GM12878 (cell line): ENCODE data around the gene NUDCD3. TPM values are rescaled to one million over a fixed set of nuclear protein-coding genes. Genes with fewer than 3 reads are reported as not detected.

Experiments
- EGR1 ChIP-seq, 2 experiments: IDR thresholded peaks; 1 replicate in 1 of 2; 2 replicates in 1 of 2; pipeline ENCODE4 v1.6.1; 2011 to 2012; ENCODE audit warnings: low read depth in 2 of 2, low read length in 2 of 2, borderline replicate concordance in 1 of 2, mild to moderate bottlenecking in 1 of 2, moderate library complexity in 1 of 2
- RAD21 ChIP-seq: IDR thresholded peaks from 2 replicates; pipeline ENCODE4 v1.6.1; 2011; ENCODE audit warnings: mild to moderate bottlenecking, low read depth, low read length, moderate library complexity; ENCODE audit not compliant: insufficient read depth
- SIN3A ChIP-seq: IDR thresholded peaks from 2 replicates; pipeline ENCODE4 v1.6.1; 2012; ENCODE audit warnings: low read depth, low read length, improper control_type of control experiment
- SMAD1 ChIP-seq: fragments of 450-650 bp; IDR thresholded peaks from 2 replicates; pipeline ENCODE4 v1.6.1; 2018; ENCODE audit warnings: mild to moderate bottlenecking, low read depth; ENCODE audit not compliant: partially characterized antibody
- STAT3 ChIP-seq: IDR thresholded peaks from 2 replicates; pipeline ENCODE4 v1.6.1; 2011; ENCODE audit warnings: low read depth, low read length, improper control_type of control experiment
- SUPT20H ChIP-seq: IDR thresholded peaks from 2 replicates; pipeline ENCODE4 v1.6.1; 2011; ENCODE audit warnings: low read depth, mild to moderate bottlenecking, low read length, moderate library complexity, borderline replicate concordance; ENCODE audit not compliant: control insufficient read depth
- YY1 ChIP-seq: IDR thresholded peaks from 2 replicates; pipeline ENCODE4 v1.6.1; 2011; ENCODE audit warnings: low read depth, mild to moderate bottlenecking, low read length
- ZNF207 ChIP-seq: fragments of 450-650 bp; IDR thresholded peaks from 2 replicates; pipeline ENCODE4 v1.6.1; 2014; ENCODE audit warnings: antibody characterized with exemption, mild to moderate bottlenecking, borderline replicate concordance
- polyA plus RNA-seq, 11 experiments: library from polyadenylated mRNA; depleted of rRNA in 4 of 11; unstranded in 6 of 11; stranded (reverse) in 5 of 11; fragments of >200 nt; fragmentation: Nextera tagmentation in 4 of 11; fragmentation: Illumina TruSeq in 1 of 11; extraction: Ambion mirVana in 4 of 11; extraction: Trizol in 1 of 11; gene quantifications; 1 replicate in 1 of 11; 2 replicates in 10 of 11; pipeline versions ENCODE4 v1.2.1 to v1.2.3, GENCODE V29; 2011 to 2016; ENCODE audit warnings: inconsistent platforms in 2 of 11, missing spikeins in 2 of 11, low read depth in 1 of 11
- total RNA-seq, 4 experiments: library from RNA; depleted of rRNA in 3 of 4; stranded (reverse); fragments of >200 nt in 3 of 4; fragmentation: Illumina TruSeq in 1 of 4; extraction: Trizol in 1 of 4; gene quantifications; 2 replicates each; pipeline versions ENCODE4 v1.2.1 to v1.2.3, GENCODE V29; 2013 to 2021
- TF ChIP-seq, protein P1 (sequence below): fragments of 450-650 bp; IDR thresholded peaks from 2 replicates; pipeline ENCODE4 v1.6.1; 2017; ENCODE audit warnings: low read depth, mild to moderate bottlenecking, moderate library complexity
- TF ChIP-seq, protein P2 (sequence below): fragments of 450-650 bp; IDR thresholded peaks from 2 replicates; pipeline ENCODE4 v1.6.1; 2017; ENCODE audit warnings: borderline replicate concordance
- TF ChIP-seq, protein P3 (sequence below), 3 experiments: IDR thresholded peaks in 2 of 3; conservative IDR thresholded peaks in 1 of 3; 2 replicates each; pipeline ENCODE4 v1.5.1; 2011; ENCODE audit warnings: low read depth in 3 of 3, low read length in 3 of 3, mild to moderate bottlenecking in 3 of 3, control low read depth in 2 of 3, moderate library complexity in 2 of 3, inconsistent platforms in 1 of 3, mixed read lengths in 1 of 3; ENCODE audit not compliant: control insufficient read depth in 2 of 3, insufficient read depth in 1 of 3; ENCODE audit errors: extremely low read depth in 1 of 3

NUDCD3 gene
- total and polyA plus RNA-seq, 10 of the 15 experiments (the other 5 are each of a cell fraction or from before 2014, with no cell fraction given) = 25.0 to 89.8 (median 46.4) TPM

DNA sequence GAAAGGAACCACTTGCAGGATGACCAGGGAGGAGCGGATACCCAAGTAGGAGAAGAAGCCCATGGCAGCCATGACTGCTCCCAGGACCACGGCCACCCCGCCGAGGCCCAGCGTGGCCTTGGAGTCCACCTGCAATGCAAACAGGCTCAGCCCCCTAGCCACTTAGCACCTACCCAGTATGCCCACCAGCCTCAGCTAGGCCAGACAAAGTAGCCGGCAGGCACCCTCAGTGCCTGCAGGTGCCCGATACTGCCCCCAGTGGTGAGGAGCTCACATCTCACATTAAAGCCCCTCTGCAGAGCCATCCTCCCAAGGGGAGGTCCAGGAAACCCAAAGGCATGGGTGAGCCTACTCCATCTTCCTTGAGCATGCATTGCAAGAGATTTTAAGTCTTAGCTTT is 44.0 kb upstream of the NUDCD3 start (continued):
- TF ChIP-seq, protein P1, sequence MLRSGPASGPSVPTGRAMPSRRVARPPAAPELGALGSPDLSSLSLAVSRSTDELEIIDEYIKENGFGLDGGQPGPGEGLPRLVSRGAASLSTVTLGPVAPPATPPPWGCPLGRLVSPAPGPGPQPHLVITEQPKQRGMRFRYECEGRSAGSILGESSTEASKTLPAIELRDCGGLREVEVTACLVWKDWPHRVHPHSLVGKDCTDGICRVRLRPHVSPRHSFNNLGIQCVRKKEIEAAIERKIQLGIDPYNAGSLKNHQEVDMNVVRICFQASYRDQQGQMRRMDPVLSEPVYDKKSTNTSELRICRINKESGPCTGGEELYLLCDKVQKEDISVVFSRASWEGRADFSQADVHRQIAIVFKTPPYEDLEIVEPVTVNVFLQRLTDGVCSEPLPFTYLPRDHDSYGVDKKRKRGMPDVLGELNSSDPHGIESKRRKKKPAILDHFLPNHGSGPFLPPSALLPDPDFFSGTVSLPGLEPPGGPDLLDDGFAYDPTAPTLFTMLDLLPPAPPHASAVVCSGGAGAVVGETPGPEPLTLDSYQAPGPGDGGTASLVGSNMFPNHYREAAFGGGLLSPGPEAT = no peak
- 0 out of 2 replicates have a peak, but pooled peaks have one; percentile 40 for TF ChIP-seq YY1
- no peak for TF ChIP-seq SIN3A
- TF ChIP-seq SUPT20H = no peak
- TF ChIP-seq ZNF207 = no peak
- TF ChIP-seq SMAD1 = no peak
- no peak for TF ChIP-seq STAT3
- TF ChIP-seq, protein P2, sequence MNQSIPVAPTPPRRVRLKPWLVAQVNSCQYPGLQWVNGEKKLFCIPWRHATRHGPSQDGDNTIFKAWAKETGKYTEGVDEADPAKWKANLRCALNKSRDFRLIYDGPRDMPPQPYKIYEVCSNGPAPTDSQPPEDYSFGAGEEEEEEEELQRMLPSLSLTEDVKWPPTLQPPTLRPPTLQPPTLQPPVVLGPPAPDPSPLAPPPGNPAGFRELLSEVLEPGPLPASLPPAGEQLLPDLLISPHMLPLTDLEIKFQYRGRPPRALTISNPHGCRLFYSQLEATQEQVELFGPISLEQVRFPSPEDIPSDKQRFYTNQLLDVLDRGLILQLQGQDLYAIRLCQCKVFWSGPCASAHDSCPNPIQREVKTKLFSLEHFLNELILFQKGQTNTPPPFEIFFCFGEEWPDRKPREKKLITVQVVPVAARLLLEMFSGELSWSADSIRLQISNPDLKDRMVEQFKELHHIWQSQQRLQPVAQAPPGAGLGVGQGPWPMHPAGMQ = no peak
- TF ChIP-seq EGR1 (IDR thresholded peaks at IDR 0.05; ENCODE audit: borderline replicate concordance in 1 of 2, low read depth in 2 of 2, low read length in 2 of 2) = no peak
- peak; percentile 43 for TF ChIP-seq RAD21
- TF ChIP-seq, protein P3, sequence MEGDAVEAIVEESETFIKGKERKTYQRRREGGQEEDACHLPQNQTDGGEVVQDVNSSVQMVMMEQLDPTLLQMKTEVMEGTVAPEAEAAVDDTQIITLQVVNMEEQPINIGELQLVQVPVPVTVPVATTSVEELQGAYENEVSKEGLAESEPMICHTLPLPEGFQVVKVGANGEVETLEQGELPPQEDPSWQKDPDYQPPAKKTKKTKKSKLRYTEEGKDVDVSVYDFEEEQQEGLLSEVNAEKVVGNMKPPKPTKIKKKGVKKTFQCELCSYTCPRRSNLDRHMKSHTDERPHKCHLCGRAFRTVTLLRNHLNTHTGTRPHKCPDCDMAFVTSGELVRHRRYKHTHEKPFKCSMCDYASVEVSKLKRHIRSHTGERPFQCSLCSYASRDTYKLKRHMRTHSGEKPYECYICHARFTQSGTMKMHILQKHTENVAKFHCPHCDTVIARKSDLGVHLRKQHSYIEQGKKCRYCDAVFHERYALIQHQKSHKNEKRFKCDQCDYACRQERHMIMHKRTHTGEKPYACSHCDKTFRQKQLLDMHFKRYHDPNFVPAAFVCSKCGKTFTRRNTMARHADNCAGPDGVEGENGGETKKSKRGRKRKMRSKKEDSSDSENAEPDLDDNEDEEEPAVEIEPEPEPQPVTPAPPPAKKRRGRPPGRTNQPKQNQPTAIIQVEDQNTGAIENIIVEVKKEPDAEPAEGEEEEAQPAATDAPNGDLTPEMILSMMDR (IDR thresholded peaks at IDR 0.05 in 2 of 3, conservative IDR thresholded peaks at IDR 0.05 in 1 of 3; ENCODE audit: control insufficient read depth in 2 of 3, extremely low read depth in 1 of 3, insufficient read depth in 1 of 3, low read depth in 3 of 3, low read length in 3 of 3) = peak; percentile 61 to 89 (median 78)
